GM18502 (cell line): ENCODE results near the gene RUNX1.

Experiments
- ATAC-seq: cut with Tn5 transposase; IDR thresholded peaks from one replicate; pipeline ENCODE4 v1.9.1; 2021; ENCODE audit warnings: mild to moderate bottlenecking; ENCODE audit not compliant: unreplicated experiment, poor library complexity

Gene RUNX1

DNA sequence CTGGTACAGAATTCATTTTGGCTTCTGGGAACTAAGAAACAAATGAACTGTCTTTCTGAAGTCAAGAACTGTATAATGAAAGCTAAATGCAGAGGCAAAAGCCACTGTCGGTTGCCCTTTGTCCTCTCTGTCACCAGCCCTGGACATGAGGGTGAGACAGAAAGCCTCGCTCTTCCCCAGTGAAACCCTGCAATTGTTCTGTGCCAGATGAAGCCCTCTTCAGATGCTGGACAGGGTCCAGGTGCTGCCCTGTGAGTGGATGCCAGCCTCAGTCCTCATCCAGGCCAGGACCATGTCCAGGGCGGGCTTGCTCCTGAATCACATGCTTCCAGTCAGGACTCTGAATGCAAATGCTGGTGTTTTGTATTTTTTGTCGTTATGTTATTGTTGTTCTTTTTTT, 138.7 kb downstream of the RUNX1 start:
- ATAC-seq, result no peak

DNA sequence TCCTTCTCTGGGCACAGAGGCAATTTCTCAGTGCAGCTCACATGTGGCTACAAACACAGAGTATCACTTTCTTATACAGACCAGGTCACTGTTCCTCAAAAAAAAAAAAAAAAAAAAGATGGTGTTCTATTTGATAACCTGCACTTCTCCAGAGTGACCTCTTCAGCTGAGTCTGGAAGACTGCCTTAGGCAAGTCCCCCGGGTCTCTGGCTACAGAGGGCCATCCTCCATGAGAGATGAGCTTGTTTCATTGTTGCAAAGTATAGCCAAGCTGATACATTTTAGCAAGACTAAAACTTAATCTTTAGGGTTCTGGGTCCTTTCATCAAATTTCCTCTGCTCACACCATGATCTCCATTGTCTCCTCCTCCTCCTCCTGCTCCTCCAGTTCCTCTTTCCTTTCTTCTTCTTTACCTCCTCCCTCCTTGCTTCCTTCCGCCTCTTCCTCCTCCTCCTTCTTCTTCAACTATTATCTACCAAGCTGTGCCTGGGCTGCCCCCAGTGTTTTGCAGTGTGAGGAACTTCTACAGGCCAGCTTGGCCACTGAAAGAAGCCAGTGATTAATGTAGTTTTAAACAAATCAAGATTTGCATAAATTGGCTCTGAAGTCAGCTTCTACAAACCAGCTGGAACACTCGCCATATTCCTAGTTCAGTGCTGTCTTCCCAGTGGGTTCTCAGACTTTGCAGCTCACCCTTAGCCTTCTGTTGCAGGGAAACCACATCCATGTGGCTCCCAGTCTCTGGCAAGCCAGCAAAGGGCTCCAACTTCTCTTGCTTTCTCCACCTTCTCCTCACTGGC, 139.4 kb downstream of the RUNX1 start:
- ATAC-seq, result no peak

DNA sequence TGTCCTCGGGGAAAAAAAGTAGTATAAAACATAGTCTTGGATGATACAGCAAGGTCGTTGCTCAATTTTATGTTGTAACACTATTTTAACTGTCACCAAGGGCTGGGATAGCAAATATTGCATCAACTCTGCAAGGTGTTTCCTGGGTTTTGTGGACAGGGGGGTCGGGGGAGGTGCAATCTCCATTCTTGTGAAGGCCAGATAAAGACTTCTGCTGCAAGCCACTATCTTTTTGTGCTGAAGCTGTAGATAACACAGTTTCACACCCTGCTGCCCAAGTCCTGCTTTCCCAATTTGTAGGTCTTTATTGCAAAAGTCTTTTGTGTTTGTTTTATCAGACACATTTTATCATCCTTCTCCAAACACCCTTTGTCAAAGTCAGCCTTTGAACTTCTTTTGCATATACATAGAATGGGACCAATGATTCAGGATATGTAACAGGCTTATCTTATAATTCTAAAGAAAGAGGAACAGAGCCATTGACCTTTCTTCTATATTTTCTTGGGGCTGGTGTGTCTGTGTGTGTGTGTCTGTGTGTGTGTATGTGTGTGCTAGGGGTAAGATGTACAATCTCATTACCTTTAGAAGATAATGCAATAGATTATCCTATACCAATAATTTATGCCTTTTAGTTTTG, 140.6 kb downstream of the RUNX1 start:
- ATAC-seq, result no peak

DNA sequence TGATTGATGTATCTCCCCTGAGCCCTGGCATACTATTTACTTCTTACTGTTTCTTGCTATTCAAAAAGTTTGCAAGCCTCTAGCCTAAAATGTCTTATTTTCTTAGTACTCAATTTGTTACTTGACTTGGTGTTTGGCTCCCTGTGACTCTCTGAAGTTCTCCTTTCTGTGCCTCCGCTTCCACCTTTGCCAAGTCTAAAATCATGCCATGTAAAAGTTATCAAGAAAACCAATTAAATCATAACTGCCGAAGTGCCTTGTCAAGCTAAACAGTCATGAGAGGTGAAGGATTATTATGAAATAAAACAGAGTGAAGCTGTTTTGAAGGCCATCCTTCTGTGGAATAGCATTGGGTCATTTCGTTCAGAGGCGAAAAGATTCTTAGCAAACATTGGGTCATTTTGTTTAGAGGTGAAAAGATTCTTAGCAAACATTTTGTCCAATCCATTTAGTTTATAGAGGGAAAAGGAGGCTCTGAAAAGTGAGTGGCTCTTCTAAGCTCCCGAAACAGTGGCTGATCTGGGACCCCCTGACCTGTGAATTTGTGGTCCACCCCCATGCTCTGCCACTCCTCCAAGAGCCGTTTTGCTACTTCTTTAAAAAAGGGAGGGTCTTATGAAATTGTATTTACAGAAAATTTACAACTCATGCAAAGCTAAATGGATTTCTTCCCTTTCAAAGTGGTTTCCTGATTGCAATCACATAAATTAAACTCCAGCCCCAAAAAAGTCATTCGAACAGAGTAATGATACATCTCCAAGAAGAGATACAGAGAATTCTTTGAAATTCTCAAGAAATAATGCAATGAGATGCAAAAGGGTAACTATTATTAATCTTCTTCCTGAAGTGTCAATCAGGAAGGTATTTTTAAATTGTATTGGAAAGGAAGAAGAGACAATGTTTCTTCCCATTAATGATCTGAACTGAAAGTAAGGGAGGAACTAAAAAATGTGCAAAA, 141.4 kb downstream of the RUNX1 start:
- ATAC-seq, result no peak

DNA sequence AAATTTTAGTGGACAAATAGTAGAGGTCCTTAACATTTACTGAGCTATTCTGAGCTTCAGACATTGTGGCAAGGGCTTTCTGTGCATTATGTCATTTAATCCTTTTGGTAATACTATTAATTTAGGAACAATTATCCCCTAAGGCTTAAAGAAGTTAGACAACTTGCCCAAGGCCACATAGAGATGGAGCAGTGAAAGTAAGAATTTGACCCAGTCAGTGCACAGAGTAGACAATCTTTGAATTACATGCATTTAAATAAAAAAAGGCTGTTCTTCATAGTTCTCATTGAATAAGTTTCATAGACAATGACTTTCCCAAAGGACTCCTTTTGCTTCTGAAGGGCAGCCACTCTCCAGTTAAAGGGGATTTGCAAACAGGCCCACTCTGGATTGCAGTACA, 142.7 kb downstream of the RUNX1 start:
- ATAC-seq, result no peak

DNA sequence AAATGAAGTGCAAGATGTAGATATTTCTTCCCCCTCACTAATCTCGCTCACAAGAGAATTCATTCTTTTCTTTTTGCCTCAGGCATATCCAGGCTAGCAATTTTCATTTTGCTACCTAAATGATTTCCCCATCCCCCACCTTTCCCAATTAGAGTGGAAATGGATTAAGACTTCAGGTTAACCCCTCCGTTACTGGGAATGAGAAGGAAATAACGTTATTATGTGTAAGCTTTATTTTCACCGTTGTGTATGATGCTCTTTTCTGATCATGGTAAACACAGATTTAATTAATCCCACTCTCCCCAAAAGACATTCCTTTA, 143.9 kb downstream of the RUNX1 start:
- ATAC-seq, result no peak

DNA sequence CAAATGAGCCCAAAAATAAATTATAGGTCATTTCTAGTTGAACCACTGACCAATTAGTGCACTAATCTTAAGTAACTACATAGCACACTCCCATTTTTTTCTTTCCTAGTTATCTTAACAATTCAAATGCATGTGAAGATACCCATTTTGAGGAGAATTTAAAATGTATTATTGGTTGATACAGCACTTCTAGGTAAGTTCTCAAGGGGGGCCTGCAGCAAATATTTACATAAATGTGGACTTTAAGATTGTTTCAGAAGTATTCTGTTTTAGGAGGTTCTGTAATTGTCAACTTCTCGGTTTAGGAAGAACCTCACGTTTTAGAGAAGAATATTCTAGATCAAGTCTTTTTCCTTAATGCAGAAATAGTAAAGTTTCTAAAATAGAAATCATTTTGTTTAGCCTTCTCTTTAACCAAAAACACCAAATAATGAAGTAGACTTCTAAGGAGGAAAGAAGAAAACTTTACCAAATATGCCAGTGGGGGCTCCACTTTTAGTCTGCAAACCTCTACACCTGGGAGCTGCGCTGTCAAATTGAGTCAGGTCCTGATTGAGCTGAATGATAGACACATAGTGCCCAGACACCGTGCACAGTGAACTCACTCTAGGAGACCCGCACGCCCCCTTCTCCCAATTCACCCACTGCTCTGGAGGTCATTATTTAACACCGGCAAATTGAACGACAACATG, 144.4 kb downstream of the RUNX1 start:
- ATAC-seq, result no peak

DNA sequence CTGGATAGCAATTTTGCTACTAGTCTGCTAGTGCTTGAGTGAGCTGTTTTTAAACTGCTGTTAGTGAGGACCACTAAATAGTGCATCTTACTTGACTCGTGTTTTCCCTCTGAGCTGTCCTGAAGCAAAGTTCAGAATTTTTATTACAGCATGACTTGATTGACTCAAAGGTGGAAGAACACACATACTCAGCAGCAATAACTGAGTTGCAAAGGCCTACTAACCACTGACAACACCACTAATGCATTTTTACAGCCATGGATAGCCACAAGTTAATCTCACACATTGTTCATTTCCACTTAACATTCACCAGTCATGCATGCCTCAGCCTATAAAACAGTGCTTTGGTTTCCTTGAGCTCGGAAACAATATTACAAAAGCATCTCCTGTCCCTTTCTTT, 148.7 kb downstream of the RUNX1 start:
- no peak for ATAC-seq

DNA sequence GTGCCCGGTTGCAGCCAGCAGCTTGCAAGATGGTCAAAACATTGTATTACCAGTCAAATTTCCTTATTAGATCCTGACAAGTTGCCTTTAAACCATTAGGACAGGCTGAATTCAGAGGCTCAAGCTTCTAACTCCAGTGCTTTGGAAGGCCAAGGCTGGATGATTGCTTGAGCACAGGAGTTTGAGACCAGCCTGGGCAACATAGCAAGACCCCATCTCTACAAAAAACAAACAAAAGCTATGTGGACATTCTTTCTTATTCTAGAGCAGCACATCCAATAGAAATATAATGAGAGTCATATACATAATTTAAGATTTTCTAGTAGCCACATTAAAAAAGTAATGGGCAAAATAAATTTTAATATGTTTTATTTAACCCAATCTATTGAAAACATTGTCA, 149.3 kb downstream of the RUNX1 start:
- no peak for ATAC-seq

DNA sequence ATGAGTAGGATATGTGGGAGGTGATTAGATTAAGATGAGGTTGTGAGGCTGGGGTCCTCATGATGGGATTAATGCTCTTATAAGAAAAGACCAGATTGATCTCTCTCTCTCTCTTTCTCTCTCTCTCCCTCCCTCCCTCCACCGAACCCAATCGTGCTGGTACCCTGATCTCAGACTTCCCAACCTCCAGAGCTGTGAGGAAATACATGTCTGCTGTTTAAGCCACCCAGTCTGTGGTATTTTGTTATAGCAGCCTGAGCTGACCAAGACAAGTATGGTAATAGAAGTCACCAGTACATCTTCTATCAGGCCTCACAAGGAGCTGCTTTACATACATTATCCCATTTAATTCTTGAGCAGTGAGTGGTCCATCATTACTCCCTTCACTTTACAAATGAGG, 149.8 kb downstream of the RUNX1 start:
- no peak for ATAC-seq

DNA sequence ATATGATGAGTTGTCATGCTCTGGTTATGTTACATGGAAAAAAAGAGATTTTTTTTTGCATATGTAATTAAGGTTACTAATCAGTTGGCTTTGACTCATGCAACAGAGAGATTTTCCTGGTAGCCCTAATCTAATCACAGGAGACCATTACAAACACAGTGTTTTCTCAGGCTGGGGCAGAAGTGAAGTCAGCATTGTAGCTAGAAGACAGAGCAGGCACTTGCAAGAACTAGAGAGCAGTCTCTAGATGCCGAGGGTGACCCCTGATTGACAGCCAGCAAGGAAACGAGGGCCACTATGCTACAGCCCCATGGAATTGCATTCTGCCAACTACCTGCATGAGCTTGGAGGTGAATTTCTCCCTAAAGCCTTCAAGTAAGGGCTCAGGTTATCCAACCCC, 151.3 kb downstream of the RUNX1 start:
- no peak for ATAC-seq

DNA sequence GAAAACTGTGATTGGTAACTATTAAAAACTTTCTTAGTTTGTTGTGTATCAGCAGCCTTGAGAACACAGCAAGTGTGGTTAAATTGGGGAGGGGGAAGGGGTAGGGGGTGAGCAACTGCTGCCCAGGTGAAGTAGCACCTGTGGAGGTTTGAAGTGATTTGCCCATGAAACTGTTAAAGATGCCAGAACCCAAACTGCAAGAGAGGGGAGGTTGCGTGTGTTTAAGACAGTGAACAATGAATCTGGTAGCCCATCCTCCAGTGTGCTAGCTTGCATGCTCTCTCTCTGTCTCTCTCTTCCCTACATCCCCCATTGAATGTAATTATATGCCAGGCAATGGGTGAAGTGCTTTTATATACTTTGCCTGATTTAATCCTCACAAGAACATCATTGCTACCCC, 154.7 kb downstream of the RUNX1 start:
- ATAC-seq, result no peak

DNA sequence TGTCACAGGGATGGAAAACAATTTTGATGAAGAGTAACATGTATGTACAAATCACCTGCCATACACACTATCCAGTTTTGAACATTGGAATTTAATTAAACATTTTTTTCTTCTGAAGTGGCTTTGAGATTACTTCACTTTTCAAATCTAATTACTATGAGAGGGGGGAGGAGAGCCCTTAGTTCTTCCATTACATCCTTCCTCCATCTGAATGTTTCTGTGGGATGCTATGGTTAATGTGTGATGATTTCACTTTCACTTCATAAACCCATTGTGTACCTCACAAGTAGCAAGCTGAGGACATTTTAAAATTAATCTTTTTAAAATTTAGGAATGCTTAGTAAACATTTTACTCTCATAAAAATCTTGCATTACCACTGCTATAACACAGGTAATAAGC, 156.9 kb downstream of the RUNX1 start:
- no peak for ATAC-seq

DNA sequence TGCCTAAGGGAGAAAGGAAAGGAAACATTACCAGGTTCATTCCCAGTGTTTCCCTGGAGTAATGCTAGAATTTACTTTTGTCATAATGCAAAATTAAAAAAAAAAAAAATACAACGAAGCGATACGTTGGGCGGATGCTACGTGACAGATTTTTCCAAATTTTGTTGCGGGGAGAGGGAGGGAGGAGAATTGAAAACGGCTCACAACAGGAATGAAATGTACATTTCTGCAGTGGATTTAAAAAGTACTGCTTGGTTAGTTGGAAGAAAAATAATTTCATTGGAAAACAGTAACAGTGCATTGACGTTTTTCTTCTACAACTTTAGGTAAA, 157.5 kb downstream of the RUNX1 start:
- ATAC-seq, result no peak

DNA sequence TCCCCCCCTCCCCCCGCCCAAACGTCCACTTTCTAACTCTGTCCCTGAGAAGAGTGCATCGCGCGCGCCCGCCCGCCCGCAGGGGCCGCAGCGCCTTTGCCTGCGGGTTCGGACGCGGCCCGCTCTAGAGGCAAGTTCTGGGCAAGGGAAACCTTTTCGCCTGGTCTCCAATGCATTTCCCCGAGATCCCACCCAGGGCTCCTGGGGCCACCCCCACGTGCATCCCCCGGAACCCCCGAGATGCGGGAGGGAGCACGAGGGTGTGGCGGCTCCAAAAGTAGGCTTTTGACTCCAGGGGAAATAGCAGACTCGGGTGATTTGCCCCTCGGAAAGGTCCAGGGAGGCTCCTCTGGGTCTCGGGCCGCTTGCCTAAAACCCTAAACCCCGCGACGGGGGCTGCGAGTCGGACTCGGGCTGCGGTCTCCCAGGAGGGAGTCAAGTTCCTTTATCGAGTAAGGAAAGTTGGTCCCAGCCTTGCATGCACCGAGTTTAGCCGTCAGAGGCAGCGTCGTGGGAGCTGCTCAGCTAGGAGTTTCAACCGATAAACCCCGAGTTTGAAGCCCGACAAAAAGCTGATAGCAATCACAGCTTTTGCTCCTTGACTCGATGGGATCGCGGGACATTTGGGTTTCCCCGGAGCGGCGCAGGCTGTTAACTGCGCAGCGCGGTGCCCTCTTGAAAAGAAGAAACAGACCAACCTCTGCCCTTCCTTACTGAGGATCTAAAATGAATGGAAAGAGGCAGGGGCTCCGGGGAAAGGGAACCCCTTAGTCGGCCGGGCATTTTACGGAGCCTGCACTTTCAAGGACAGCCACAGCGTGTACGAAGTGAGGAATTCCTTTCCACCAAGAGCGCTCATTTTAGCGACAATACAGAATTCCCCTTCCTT, 158.1 kb downstream of the RUNX1 start:
- ATAC-seq, result no peak

DNA sequence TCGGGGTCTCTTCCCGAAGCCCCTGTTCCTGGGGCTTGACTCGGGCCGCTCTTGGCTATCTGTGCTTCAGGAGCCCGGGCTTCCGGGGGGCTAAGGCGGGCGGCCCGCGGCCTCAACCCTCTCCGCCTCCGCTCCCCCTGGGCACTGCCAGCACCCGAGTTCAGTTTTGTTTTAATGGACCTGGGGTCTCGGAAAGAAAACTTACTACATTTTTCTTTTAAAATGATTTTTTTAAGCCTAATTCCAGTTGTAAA, 158.7 kb downstream of the RUNX1 start:
- ATAC-seq, result no peak

DNA sequence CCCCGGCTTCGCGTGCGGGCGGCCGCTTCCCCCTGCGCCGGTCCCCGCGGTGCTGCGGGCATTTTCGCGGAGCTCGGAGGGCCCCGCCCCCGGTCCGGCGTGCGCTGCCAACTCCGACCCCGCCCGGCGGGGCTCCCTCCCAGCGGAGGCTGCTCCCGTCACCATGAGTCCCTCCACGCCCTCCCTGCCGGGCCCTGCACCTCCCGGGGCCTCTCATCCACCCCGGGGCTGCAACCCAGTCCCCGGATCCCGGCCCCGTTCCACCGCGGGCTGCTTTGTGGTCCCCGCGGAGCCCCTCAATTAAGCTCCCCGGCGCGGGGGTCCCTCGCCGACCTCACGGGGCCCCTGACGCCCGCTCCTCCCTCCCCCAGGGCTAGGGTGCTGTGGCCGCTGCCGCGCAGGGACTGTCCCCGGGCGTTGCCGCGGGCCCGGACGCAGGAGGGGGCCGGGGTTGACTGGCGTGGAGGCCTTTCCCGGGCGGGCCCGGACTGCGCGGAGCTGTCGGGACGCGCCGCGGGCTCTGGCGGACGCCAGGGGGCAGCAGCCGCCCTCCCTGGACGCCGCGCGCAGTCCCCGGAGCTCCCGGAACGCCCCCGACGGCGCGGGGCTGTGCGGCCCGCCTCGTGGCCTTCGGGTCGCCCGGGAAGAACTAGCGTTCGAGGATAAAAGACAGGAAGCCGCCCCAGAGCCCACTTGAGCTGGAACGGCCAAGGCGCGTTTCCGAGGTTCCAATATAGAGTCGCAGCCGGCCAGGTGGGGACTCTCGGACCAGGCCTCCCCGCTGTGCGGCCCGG, 159.2 kb downstream of the RUNX1 start:
- peak; percentile 50 for ATAC-seq

DNA sequence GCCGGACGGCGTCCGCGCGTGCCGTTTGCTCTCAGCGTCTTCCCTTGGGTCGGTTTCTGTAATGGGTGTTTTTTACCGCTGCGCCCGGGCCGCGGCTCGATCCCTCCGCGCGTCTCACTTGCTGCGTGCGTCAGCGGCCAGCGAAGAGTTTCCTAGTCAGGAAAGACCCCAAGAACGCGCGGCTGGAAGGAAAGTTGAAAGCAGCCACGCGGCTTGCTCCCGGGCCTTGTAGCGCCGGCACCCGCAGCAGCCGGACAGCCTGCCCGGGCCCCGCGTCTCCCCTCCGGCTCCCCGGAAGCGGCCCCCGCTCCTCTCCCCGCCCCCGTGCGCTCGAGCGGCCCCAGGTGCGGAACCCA, 159.8 kb downstream of the RUNX1 start:
- peak; percentile 18 for ATAC-seq

DNA sequence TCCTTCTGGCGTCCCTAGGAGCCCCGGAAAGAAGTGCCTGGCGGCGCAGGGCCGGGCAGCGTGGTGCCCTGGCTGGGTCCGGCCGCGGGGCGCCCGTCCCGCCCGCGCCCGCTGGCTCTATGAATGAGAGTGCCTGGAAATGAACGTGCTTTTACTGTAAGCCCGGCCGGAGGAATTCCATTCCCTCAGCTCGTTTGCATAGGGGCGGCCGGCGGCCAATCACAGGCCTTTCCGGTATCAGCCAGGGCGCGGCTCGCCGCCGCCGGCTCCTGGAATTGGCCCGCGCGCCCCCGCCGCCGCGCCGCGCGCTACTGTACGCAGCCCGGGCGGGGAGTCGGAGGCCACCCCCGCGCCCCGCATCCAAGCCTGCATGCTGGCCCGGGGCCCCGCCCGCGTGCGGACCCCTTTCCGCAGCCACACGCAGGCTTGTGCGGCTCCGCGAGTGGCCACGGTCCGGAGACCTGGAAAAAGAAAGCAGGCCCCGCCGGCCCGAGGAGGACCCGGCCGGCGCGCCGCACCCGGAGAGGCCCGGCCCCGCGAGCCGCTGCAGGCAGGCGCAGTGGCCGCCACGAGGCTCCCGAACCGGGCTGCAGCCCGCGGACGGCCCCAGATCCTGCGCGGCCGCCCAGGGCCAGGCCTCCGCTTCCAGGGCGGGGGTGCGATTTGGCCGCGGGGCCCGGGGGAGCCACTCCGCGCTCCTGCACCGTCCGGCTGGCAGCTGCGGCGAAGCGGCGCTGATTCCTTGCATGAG, 160.4 kb downstream of the RUNX1 start:
- ATAC-seq, result peak; percentile 57
